MM.1S (cell line): Measurements from ENCODE around the gene UTF1.

Source experiments
- EZH2 ChIP-seq: fragments of 300-600 bp; sonication (generic); optimal IDR thresholded peaks from 2 replicates; pipeline ENCODE3; 2017; ENCODE audit warnings: low read depth, mild to moderate bottlenecking, antibody characterized with exemption, low read length, mixed read lengths
- EZH2phosphoT487 ChIP-seq: fragments of 300-600 bp; sonication (generic); IDR thresholded peaks from 2 replicates; pipeline ENCODE4 v1.6.1; 2018; ENCODE audit warnings: antibody characterized with exemption, low read length
- TF ChIP-seq, protein P1 (sequence below): fragments of 300-600 bp; sonication (generic); IDR thresholded peaks from 2 replicates; pipeline ENCODE4 v1.5.1; 2016; ENCODE audit warnings: antibody characterized with exemption, low read length, mixed read lengths

DNA sequence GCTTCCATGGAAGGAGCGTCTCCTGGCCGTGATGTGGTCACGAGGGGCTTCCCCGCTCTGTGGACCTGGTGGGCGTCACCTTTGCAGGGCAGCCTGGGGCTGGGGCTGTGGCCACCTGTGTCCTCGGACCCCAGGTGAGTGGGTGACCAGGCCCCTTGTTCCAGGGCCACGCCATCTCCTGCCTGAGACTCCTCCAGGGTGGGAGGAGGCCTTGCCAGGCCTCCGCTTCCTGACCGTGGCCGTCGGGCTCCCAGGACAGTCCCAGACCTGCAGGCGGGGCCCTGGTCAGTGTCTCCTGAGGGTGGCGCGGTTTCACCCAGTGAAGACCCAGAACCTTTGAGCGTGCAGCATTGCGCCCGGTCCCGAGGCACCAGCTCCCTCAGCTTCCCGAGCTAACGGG, 20.4 kb upstream of the UTF1 start:
- TF ChIP-seq EZH2 (no peak), EZH2phosphoT487 (no peak)
- TF ChIP-seq, protein P1, sequence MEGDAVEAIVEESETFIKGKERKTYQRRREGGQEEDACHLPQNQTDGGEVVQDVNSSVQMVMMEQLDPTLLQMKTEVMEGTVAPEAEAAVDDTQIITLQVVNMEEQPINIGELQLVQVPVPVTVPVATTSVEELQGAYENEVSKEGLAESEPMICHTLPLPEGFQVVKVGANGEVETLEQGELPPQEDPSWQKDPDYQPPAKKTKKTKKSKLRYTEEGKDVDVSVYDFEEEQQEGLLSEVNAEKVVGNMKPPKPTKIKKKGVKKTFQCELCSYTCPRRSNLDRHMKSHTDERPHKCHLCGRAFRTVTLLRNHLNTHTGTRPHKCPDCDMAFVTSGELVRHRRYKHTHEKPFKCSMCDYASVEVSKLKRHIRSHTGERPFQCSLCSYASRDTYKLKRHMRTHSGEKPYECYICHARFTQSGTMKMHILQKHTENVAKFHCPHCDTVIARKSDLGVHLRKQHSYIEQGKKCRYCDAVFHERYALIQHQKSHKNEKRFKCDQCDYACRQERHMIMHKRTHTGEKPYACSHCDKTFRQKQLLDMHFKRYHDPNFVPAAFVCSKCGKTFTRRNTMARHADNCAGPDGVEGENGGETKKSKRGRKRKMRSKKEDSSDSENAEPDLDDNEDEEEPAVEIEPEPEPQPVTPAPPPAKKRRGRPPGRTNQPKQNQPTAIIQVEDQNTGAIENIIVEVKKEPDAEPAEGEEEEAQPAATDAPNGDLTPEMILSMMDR = no peak
